ENCODE data around the gene TSC2.

- TF ChIP-seq REST (IDR thresholded peaks at IDR 0.05; ENCODE audit: low read depth) (no peak), USF1 (IDR thresholded peaks at IDR 0.05) (no peak), RAD21 (IDR thresholded peaks at IDR 0.05; ENCODE audit: low read depth) (0 out of 2 replicates have a peak, but pooled peaks have one; percentile 5), EP300 (IDR thresholded peaks at IDR 0.05; ENCODE audit: borderline replicate concordance) (peak; percentile 22; the same call in 1 of the 2 replicates), CEBPB (IDR thresholded peaks at IDR 0.05) (no peak), MAX (IDR thresholded peaks at IDR 0.05) (no peak; the same call in 1 of the 2 replicates), FOXM1 (IDR thresholded peaks at IDR 0.05; ENCODE audit: borderline replicate concordance, low read depth) (no peak)
These were observed 5.4 kb upstream of the TSC2 start for GRCh38 chr16:2042171-2042985.
